Measurements from ENCODE around the gene TUBGCP5.
"Not testable (repeated sequence)": the region's sequence is repeated elsewhere in the genome, so short reads cannot be mapped to it uniquely, and the experiment has no call there.

Gene TUBGCP5

DNA sequence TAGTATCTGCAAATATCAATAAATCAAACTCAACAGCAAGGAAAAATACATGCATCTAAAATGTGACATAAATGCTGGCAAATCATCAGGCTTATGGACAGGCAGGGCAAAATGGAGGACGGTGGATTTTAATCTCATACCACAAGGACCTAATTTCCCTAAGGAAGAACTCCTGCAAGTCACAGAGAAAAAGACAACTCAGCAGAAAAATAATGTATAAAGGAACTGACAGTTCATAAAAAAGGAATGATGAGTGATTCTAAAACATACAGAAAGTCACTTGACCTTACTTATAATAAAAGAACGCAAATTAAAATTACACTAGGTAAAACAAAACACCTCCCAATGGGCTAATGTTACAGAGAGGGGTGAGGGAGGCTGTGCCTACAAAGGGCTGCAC is 17.2 kb downstream of the TUBGCP5 start:
- Histone ChIP-seq H3K4me1 (ENCODE audit: low read depth, poor library complexity, severe bottlenecking) (no peaks in the 10 kb centered on the region), H3K27ac (no peak overlapping the region), H4K20me1 (ENCODE audit: insufficient read depth) (no peaks in the 10 kb centered on the region), H3K36me3 (ENCODE audit: insufficient read depth) (peaks cover 5% of the 10 kb centered on the region; the same call in 1 of the 2 replicates), H3K27me3 (ENCODE audit: insufficient read depth, low read depth) (no peaks in the 10 kb centered on the region), H3K9ac (no peak overlapping the region), H3K79me2 (ENCODE audit: insufficient read depth, low read depth) (no peaks in the 10 kb centered on the region), H3K4me3 (IDR thresholded peaks at IDR 0.05; ENCODE audit: insufficient read depth, low read depth, low read length) (no peak overlapping the region), H3K4me2 (no peak overlapping the region), H2AFZ (ENCODE audit: low read depth) (no peak overlapping the region)
- TF ChIP-seq, protein P1, sequence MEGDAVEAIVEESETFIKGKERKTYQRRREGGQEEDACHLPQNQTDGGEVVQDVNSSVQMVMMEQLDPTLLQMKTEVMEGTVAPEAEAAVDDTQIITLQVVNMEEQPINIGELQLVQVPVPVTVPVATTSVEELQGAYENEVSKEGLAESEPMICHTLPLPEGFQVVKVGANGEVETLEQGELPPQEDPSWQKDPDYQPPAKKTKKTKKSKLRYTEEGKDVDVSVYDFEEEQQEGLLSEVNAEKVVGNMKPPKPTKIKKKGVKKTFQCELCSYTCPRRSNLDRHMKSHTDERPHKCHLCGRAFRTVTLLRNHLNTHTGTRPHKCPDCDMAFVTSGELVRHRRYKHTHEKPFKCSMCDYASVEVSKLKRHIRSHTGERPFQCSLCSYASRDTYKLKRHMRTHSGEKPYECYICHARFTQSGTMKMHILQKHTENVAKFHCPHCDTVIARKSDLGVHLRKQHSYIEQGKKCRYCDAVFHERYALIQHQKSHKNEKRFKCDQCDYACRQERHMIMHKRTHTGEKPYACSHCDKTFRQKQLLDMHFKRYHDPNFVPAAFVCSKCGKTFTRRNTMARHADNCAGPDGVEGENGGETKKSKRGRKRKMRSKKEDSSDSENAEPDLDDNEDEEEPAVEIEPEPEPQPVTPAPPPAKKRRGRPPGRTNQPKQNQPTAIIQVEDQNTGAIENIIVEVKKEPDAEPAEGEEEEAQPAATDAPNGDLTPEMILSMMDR (conservative IDR thresholded peaks at IDR 0.05; ENCODE audit: low read depth, low read length): no peak

DNA sequence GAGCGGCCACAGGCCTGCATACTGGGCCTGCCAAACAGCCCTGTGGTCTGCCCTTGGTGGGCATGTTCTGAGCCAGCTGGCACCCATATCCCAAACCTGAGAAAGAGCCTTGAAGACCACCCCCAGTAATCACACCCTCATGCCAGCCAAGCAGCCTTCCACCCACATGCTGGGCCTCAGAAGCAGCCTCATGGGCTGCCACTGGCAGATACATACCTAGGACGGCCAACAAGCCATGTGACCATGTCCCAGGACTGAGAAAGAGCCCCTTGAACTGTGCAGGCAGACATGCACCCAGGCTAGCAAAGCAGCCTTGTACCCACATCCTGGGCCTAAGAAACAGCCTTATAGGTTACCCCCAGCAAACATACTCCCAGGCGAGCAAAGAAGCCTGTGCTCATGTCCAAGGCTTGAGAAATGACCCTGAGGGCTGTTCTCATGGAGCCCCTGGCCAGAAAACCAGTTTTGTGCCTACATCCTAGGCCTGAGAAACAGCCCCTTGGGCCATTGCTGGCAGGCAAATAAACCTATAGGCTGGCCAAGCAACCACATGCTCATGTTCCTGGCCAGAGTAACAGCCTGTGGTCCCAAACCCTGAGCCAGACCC is 24.9 kb downstream of the TUBGCP5 start:
- Histone ChIP-seq H3K4me3 (IDR thresholded peaks at IDR 0.05; ENCODE audit: insufficient read depth, low read depth, low read length) (no peak overlapping the region), H3K27ac (no peak overlapping the region), H3K4me1 (ENCODE audit: low read depth, poor library complexity, severe bottlenecking) (no peaks in the 10 kb centered on the region), H2AFZ (ENCODE audit: low read depth) (no peak overlapping the region), H4K20me1 (ENCODE audit: insufficient read depth) (no peaks in the 10 kb centered on the region), H3K27me3 (ENCODE audit: insufficient read depth, low read depth) (no peaks in the 10 kb centered on the region), H3K9ac (no peak overlapping the region), H3K4me2 (no peak overlapping the region), H3K36me3 (ENCODE audit: insufficient read depth) (no peaks in the 10 kb centered on the region; the same call in 1 of the 2 replicates), H3K79me2 (ENCODE audit: insufficient read depth, low read depth) (no peaks in the 10 kb centered on the region)
- TF ChIP-seq, protein P1 (conservative IDR thresholded peaks at IDR 0.05; ENCODE audit: low read depth, low read length): no peak

DNA sequence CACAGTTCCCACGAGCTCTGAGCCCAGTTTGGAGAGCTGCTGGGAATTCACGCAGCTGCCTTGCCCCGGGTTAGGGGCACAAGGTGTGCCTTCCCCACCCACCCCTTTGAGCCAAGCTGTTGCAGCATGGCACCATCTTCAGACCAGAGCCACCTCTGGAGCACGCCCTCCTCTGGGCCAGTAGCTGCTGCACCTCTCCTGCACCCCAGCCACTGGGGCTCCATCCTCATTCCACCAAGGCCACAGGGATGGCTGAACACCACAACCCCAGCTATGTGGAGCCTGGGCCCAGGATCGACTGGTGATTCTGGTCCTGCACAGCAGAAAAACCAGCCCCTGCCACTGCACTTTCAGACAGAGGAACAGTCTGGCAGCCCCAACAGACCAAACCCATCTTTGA is 25.7 kb downstream of the TUBGCP5 start:
- Histone ChIP-seq H2AFZ (ENCODE audit: low read depth) (no peak overlapping the region), H3K4me2 (no peak overlapping the region), H3K9ac (no peak overlapping the region), H3K36me3 (ENCODE audit: insufficient read depth) (no peaks in the 10 kb centered on the region; the same call in 1 of the 2 replicates), H3K4me3 (IDR thresholded peaks at IDR 0.05; ENCODE audit: insufficient read depth, low read depth, low read length) (no peak overlapping the region), H4K20me1 (ENCODE audit: insufficient read depth) (no peaks in the 10 kb centered on the region), H3K27me3 (ENCODE audit: insufficient read depth, low read depth) (no peaks in the 10 kb centered on the region), H3K79me2 (ENCODE audit: insufficient read depth, low read depth) (no peaks in the 10 kb centered on the region), H3K4me1 (ENCODE audit: low read depth, poor library complexity, severe bottlenecking) (no peaks in the 10 kb centered on the region), H3K27ac (no peak overlapping the region)
- TF ChIP-seq, protein P1 (conservative IDR thresholded peaks at IDR 0.05; ENCODE audit: low read depth, low read length): no peak

GRCh38 chr15:23012616-23013015 is 26.8 kb downstream of the TUBGCP5 start:
- not testable (repeated sequence) for H4K20me1 ChIP-seq (ENCODE audit: insufficient read depth); H3K9ac ChIP-seq; H3K27me3 ChIP-seq (ENCODE audit: insufficient read depth, low read depth); H3K79me2 ChIP-seq (ENCODE audit: insufficient read depth, low read depth); H2AFZ ChIP-seq (ENCODE audit: low read depth); H3K27ac ChIP-seq; H3K4me1 ChIP-seq (ENCODE audit: low read depth, poor library complexity, severe bottlenecking); H3K4me3 ChIP-seq (IDR thresholded peaks at IDR 0.05; ENCODE audit: insufficient read depth, low read depth, low read length); H3K4me2 ChIP-seq; H3K36me3 ChIP-seq (ENCODE audit: insufficient read depth)

DNA sequence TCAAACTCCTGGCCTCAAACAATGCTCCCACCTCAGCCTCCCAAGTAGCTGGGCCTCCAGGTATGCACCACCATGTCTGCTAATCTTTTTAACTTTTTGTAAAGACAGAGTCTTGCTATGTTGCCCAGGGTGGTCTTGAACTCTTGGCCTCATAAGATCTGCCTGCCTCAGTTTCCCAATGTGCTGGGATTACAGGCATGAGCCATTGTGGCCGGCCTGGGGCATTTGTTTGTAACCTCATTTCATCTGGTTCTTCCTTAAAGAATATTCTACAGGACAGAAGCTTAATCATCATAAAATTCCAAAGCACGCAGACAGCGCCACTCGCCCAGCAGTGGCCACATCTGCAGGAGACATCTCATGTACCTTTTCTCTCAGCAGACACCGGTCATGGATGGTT is 35.6 kb downstream of the TUBGCP5 start:
- Histone ChIP-seq H3K9ac (no peak overlapping the region), H3K4me3 (IDR thresholded peaks at IDR 0.05; ENCODE audit: insufficient read depth, low read depth, low read length) (no peak overlapping the region), H4K20me1 (ENCODE audit: insufficient read depth) (no peaks in the 10 kb centered on the region), H3K4me2 (no peak overlapping the region), H3K4me1 (ENCODE audit: low read depth, poor library complexity, severe bottlenecking) (no peaks in the 10 kb centered on the region), H3K27me3 (ENCODE audit: insufficient read depth, low read depth) (no peaks in the 10 kb centered on the region), H3K79me2 (ENCODE audit: insufficient read depth, low read depth) (no peaks in the 10 kb centered on the region), H3K36me3 (ENCODE audit: insufficient read depth) (peaks cover 6% of the 10 kb centered on the region), H3K27ac (no peak overlapping the region), H2AFZ (ENCODE audit: low read depth) (no peak overlapping the region)
- TF ChIP-seq, protein P1 (conservative IDR thresholded peaks at IDR 0.05; ENCODE audit: low read depth, low read length): no peak

Measured in KMS-11 (cell line).